GM21528 (cell line): ENCODE measurements around the gene SPSB3.

Experiments
- ATAC-seq: cut with Tn5 transposase; IDR thresholded peaks from one replicate; pipeline ENCODE4 v1.9.1; 2021; ENCODE audit warnings: mild to moderate bottlenecking, moderate library complexity; ENCODE audit not compliant: unreplicated experiment, low FRiP score

SPSB3 gene

GRCh38 chr16:1775846-1776671 lies 6.3 kb downstream of the SPSB3 start:
- ATAC-seq = no peak

GRCh38 chr16:1775006-1775845 lies 7.1 kb downstream of the SPSB3 start:
- ATAC-seq = no peak

- no peak for ATAC-seq
These were observed 8.0 kb downstream of the SPSB3 start for GRCh38 chr16:1774448-1774780.

GRCh38 chr16:1773703-1774447 lies 8.5 kb downstream of the SPSB3 start:
- peak; percentile 1 for ATAC-seq

GRCh38 chr16:1772908-1773702 lies 9.3 kb downstream of the SPSB3 start, which contains the start of gene MRPS34:
MRPS34 (minus strand) TSS chr16:1773134; CDS start chr16:1773119, 15 bp downstream.
- ATAC-seq = peak; percentile 44

GRCh38 chr16:1772362-1772907 lies 9.9 kb downstream of the SPSB3 start, which contains the start of gene EME2:
EME2 (plus strand) TSS chr16:1772810; CDS start chr16:1773228, 418 bp downstream.
- peak; percentile 9 for ATAC-seq

GRCh38 chr16:1771864-1772361 lies 10.5 kb downstream of the SPSB3 start:
- no peak for ATAC-seq

GRCh38 chr16:1771188-1771863 lies 11.0 kb downstream of the SPSB3 start, which contains the start of gene NME3:
NME3 (minus strand) TSS chr16:1771543; CDS start chr16:1771534, 9 bp downstream.
- no peak for ATAC-seq

GRCh38 chr16:1770328-1771187 lies 11.8 kb downstream of the SPSB3 start:
- no peak for ATAC-seq

GRCh38 chr16:1769402-1770300 lies 12.7 kb downstream of the SPSB3 start:
- no peak for ATAC-seq

GRCh38 chr16:1768767-1769401 lies 13.5 kb downstream of the SPSB3 start:
- ATAC-seq = no peak

- ATAC-seq = no peak
These were observed 14.2 kb downstream of the SPSB3 start for GRCh38 chr16:1768061-1768766.

- ATAC-seq = no peak
These were observed 15.0 kb downstream of the SPSB3 start for GRCh38 chr16:1767116-1767994.

- ATAC-seq = no peak
These were observed 15.7 kb downstream of the SPSB3 start for GRCh38 chr16:1766701-1767100.

- no peak for ATAC-seq
These were observed 16.1 kb downstream of the SPSB3 start for GRCh38 chr16:1766231-1766630.
